COR-L47 (cell line): ENCODE data around the gene ANK3.

Experiments used
- DNase-seq: peaks from one replicate; lab custom pipeline; 2025; lab: John Stamatoyannopoulos, UW

Gene ANK3

GRCh38 chr10:60175441-60175971 is 214.2 kb downstream of the ANK3 start:
- no peak for DNase-seq

DNA sequence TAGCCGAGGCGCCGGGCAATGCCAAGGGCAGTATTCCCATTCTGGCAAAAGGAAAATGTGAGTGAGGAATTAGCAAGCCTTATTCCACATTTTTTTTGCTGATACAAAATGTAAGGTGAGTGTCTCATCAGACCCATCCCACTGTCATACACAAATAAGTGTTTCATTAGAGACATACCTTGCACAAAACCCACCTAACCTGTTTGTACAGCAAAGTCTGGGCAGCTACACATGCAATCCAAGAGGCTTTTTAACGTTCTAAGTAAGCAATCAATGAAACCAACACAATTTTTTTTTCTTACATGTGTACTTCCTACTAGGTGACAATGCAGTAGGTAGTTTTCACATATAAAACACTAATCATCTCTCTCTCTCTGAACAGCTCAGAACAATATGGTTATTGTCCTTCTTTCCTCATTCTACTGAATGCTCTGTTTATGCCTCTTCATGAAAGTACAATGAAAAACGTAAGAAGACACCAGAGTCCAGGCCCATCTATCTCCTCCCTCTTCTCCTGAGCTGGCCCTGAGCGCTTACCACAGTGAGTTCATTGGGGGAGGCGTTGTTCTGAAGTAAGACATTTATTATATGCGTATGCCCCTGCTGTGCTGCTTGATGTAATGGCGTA is 217.2 kb downstream of the ANK3 start:
- peak; percentile 5 for DNase-seq

DNA sequence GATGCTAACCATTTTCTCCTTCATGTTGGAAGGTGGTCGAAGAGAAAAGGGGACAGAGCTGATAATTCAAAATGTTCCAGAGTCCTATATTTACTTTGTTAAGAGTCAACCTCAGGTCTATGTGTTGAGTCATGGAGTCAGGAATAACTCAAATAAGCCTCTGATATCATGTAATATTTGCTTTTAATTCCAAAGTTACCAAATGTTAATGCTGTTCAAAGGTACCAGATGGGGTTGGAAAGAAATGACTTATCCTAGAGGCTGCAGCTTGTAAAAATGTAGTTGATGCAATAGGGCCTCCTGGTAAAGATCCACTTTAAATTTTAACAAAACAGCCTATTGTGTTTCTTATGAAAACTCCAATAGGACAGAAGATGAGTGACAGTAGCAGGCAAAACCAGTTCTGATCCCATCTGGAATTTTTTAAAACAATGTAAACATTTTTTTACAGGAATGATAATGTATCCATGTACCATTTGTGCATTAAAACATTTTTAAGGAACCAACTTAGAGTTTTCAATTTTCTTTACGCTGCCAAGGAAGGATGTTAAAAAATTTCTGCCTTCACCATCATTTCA is 218.2 kb downstream of the ANK3 start:
- DNase-seq, result no peak

DNA sequence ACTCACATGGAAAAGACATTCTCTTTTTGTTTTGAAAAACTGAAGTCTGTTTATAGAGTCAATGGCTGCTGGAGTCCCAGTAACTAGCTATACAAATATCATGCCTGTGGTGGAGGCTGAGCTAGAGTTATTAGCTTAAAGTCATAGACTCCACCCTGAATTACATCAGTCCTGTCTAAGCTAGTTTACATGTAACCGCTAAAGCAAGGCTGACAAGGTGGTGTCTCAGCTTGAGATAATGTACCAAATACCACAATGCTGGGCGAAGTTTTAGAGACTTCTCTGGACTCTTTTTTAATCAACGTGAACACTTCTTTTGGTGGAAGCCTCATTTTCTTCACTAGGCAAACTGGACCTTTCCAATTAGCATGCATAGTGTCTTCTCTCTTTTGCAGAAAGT is 219.4 kb downstream of the ANK3 start:
- no peak for DNase-seq

DNA sequence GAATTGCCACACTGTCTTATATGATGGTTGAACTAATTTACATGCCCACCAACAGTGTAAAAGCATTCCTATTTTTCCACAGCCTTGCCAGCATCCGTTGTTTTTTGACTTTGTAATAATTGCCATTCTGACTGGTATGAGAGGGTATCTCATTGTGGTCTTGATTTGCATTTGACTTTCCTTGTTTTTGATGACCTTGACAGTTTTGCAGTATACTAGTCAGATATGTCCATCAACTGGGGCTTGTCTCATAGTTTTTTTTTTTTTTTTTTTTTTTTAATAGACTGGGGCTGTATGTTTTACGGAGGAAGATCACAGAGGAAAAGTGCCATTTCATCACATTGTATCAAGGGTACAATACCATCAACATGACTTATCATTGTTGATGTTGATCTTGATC is 220.6 kb downstream of the ANK3 start:
- no peak for DNase-seq

DNA sequence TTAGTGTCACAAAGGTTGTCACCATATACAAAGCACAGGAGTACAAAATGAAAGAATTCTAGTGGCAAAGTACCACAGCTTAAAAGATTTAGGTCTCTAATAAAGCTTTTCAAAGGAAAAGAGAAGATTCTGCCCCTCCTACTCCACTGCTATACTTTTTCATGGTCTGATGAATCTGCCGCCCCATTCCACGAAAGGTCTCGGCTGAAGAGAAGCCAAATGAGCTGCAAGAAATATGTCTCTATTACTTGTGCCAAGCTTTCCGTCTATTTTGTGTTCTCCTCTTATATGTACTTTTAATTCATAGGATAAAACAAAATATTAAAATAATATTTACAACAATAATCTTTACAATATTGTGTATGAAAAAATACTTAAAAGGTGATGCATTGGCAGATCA is 222.6 kb downstream of the ANK3 start:
- DNase-seq, result no peak

GRCh38 chr10:60163786-60164185 is 225.9 kb downstream of the ANK3 start:
- DNase-seq, result no peak

- DNase-seq, result no peak
Measured at GRCh38 chr10:60162631-60163030, 227.0 kb downstream of the ANK3 start.

DNA sequence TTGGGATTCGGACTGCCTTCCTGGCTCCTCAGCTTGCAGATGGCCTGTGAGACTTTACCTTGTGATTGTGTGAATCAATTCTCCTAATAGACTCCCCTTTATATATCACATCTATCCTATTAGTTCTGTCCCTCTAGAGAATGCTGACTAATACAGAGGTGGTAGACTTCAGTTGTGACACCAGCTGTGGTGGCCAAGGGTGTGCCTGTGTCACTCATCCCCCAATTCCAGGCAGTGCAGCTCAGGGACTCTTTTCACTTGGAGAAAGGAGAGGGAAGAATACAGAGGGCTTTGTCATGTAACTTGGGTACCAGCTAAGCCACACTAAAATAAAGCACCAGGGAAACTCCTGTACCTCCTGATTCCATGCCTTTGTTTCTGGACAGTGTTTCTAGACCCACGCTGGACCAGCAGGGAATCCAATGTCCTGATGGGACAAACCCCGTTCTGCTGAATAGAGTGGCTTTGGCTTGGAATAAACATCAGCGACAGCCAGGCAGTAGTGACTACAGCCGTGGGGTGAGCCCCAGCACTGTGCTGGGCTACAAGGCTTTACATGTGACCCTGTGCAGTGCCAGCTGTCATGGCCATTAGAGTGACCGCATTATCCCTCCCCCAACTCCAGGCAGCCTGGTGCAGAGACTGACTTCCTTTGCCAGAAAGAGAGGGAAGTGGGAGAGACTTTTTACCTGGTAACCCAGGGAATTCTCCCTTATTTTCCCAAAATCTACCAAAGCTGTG is 233.6 kb downstream of the ANK3 start:
- DNase-seq, result no peak

- DNase-seq, result no peak
Measured at GRCh38 chr10:60155099-60155877, 234.4 kb downstream of the ANK3 start.

DNA sequence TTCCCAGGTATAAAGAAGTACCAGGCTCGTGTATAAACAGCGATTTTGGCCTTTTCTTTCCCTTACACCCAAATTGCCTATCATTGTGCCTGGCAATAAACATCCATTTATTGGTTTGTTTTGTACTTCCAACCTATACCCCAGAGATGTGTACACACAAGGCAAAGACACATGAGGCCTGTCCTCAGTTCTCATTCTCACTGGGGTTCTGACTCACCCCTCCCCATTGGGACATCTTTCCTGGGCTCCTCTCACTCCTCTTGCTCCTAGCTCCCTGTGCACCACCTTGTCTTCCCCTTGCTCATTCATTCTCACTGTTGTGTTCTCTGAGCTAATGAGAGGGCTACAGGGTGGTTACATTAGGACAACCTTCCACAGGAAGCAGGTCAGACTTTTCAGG is 240.7 kb downstream of the ANK3 start:
- no peak for DNase-seq

GRCh38 chr10:60148266-60148840 is 241.3 kb downstream of the ANK3 start:
- no peak for DNase-seq

- DNase-seq, result no peak
Measured at GRCh38 chr10:60147576-60148265, 242.0 kb downstream of the ANK3 start.

- no peak for DNase-seq
Measured at GRCh38 chr10:60147025-60147424, 242.7 kb downstream of the ANK3 start.

GRCh38 chr10:60144099-60144498 is 245.6 kb downstream of the ANK3 start:
- no peak for DNase-seq

DNA sequence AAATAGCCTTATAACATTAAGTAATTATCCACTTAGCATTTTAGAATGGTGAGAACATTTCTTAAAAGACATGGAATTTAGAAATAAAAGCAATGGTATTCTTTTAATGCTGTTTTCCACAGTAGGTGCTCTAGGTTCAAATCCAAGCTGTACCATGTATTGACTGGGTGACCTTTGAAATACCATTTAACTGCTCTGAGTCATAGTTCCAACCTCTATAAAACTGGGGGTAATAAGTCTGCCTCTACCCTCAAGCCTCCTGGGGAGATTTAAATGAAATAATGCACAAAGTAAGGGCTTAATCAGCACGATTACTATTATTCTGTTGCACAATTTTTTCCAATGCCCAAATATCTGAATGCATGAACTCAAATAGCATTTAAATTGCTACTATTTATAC is 246.9 kb downstream of the ANK3 start:
- DNase-seq, result no peak

DNA sequence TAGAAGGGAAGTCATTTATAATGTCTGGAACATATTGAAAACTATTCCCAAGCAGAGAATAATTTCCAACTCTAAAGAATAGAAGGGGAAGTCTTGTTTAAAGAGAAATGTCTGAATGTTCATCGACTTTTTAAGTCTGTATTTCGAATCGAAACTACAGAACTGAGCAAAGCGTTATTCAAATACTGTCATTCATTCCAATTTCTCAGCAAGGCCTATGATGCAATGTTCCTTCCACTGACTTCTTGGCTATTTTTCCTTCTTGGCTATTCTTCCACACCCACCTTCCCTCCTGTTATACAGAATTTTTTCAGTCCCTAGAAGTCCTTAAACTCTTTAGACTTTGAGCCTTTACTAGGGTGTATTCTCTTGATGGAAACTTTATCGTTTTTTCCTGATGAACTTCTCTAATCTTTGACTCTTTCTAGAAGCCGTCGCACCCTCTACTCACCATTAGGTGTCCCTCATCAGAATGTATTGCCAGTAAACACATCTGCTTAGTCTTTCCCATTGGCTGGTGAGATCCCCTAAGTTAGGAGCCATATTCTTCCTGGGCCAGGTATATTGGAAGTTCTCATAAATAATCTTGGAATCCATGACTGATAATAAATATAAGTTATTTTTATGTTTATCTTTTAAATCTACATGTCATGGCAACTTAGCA is 247.6 kb downstream of the ANK3 start:
- no peak for DNase-seq

DNA sequence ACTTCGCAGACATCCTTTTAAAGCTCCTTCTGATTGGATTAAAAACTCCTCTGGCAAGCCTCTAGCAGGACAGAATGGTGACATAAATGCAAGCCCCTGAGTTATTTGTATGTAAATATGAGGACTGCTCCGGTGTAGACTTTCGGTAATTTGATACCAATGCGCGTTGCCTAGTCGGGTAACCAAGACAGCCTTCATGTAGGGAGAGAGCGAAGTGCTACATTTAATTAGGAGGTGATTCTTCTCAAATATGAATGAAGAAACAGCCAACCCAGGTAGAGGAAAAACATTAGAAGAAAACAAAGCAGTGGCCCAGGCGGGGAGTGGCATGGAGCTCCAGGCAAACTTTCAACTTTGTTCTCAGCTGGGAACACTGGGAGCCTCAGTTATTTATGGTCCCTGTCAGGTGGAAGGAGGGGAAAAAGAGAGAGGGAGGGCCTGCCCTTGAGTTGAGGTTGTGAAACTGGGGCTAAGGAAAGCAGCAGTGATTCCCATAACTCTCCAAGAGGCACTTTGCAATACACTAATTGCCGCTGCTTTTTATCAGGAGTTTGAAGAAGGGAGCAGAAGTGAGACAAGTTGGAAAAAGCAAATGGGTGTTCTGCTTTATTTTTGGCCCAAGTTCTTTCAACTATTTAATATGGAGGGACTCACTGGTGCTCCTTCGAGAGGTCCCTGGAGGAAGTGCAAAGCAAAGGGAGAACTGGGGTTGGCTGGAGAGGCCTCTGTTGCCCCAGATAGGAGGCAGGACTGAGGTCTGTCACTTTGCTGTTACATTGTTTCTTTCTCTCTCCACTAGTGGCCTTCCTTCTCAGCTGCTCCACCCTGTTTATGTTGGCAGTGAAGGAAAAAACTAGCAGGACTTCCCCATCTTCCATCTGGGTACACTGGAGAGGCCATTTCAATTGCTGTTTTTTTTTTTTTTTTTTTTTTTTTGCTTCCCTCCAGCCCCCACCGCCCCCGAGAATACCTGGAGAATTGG is 248.7 kb downstream of the ANK3 start:
- DNase-seq, result peak; percentile 70

- no peak for DNase-seq
Measured at GRCh38 chr10:60139798-60140566, 249.7 kb downstream of the ANK3 start.
